SU-DHL-6 (cell line): ENCODE results near the gene TLCD5.

ENCODE experiments used
- H2AFZ ChIP-seq: fragments of 200-600 bp; sonication (generic); 2 replicates; pipeline ENCODE4 v1.6.1; 2014; ENCODE audit warnings: low read depth, mild to moderate bottlenecking, moderate library complexity, mixed read lengths, antibody characterized with exemption, low read length; ENCODE audit not compliant: severe bottlenecking
- H3F3A ChIP-seq: fragments of 200-600 bp; shearing (Covaris generic); 2 replicates; pipeline ENCODE4 v1.6.0; 2016; ENCODE audit warnings: antibody characterized with exemption, mild to moderate bottlenecking; ENCODE audit not compliant: insufficient read depth
- H3K27ac ChIP-seq: fragments of 200-600 bp; sonication (generic); 2 replicates; pipeline ENCODE4 v1.5.1; 2016; ENCODE audit warnings: low read depth, mild to moderate bottlenecking, low read length, moderate library complexity, mixed read lengths
- H3K27me3 ChIP-seq: fragments of 200-600 bp; sonication (generic), shearing (Covaris generic); 2 replicates; pipeline ENCODE4 v1.6.0; 2014; ENCODE audit warnings: mild to moderate bottlenecking, low read length
- H3K36me3 ChIP-seq: fragments of 200-600 bp; sonication (generic); 2 replicates; pipeline ENCODE4 v1.6.1; 2014; ENCODE audit warnings: mild to moderate bottlenecking, low read length, mixed read lengths
- H3K4me2 ChIP-seq: fragments of 300-600, 200-600 bp; shearing (Covaris generic), sonication (generic); 2 replicates; pipeline ENCODE4 v1.6.0; 2014; ENCODE audit warnings: low read length, low read depth, mild to moderate bottlenecking; ENCODE audit not compliant: poor library complexity, severe bottlenecking
- H3K4me3 ChIP-seq: fragments of 200-600 bp; sonication (generic); 2 replicates; pipeline ENCODE4 v1.5.1; 2014; ENCODE audit warnings: antibody characterized with exemption, low read length, mild to moderate bottlenecking, mixed read lengths; ENCODE audit not compliant: insufficient read depth, poor library complexity, severe bottlenecking
- H3K79me2 ChIP-seq: fragments of 200-600 bp; sonication (generic); 2 replicates; pipeline ENCODE4 v1.6.1; 2014; ENCODE audit warnings: mild to moderate bottlenecking, low read length, moderate library complexity; ENCODE audit not compliant: insufficient read depth
- H3K9ac ChIP-seq: fragments of 200-600 bp; sonication (generic); 2 replicates; pipeline ENCODE4 v1.7.0; 2014; ENCODE audit warnings: mild to moderate bottlenecking, low read length
- H3K9me2 ChIP-seq: fragments of 200-600 bp; sonication (generic); replicated peaks from 2 replicates; pipeline ENCODE4 v1.6.1; 2014; ENCODE audit warnings: low read length; ENCODE audit not compliant: insufficient read depth
- H3K9me3 ChIP-seq: fragments of 200-600 bp; sonication (generic); 2 replicates; pipeline ENCODE4 v1.6.1; 2014; ENCODE audit warnings: low read length, mixed read lengths; ENCODE audit not compliant: insufficient read depth
- H4K20me1 ChIP-seq: fragments of 200-600 bp; sonication (generic); 2 replicates; pipeline ENCODE4 v1.6.1; 2014; ENCODE audit warnings: low read depth, mild to moderate bottlenecking, antibody characterized with exemption, low read length, moderate library complexity, mixed read lengths
- CTCF ChIP-seq: fragments of 200-600 bp; sonication (generic); IDR thresholded peaks from one replicate; pipeline ENCODE4 v1.5.1; 2017; ENCODE audit warnings: antibody characterized with exemption, mild to moderate bottlenecking, low read length, moderate library complexity; ENCODE audit not compliant: insufficient read depth, poor library complexity, severe bottlenecking
- EZH2phosphoT487 ChIP-seq: fragments of 200-600 bp; sonication (generic), shearing (Covaris generic); conservative IDR thresholded peaks from 2 replicates; pipeline ENCODE4 v1.6.1; 2018; ENCODE audit warnings: mild to moderate bottlenecking, antibody characterized with exemption, low read length, moderate library complexity, mixed read lengths

Gene TLCD5

GRCh38 chr11:120330045-120330444 is 4.9 kb downstream of the TLCD5 start:
- no peak overlapping the region for H2AFZ ChIP-seq
- H3K4me2 ChIP-seq = no peak overlapping the region
- no peaks in the 10 kb centered on the region for H3K9me2 ChIP-seq
- no peak overlapping the region for H3K27ac ChIP-seq
- H3K79me2 ChIP-seq = no peaks in the 10 kb centered on the region
- no peaks in the 10 kb centered on the region for H3K9me3 ChIP-seq
- no peak overlapping the region for H3K4me3 ChIP-seq
- no peaks in the 10 kb centered on the region for H3K27me3 ChIP-seq
- no peaks in the 10 kb centered on the region for H3K36me3 ChIP-seq
- TF ChIP-seq CTCF (no peak), EZH2phosphoT487 (no peak)
- peaks cover 2% of the 10 kb centered on the region for H3F3A ChIP-seq
- H4K20me1 ChIP-seq = no peaks in the 10 kb centered on the region
- H3K9ac ChIP-seq = no peak overlapping the region

GRCh38 chr11:120331301-120331996 is 6.3 kb downstream of the TLCD5 start:
- Histone ChIP-seq H3K36me3 (no peaks in the 10 kb centered on the region), H3K27ac (no peak overlapping the region), H3K4me3 (no peak overlapping the region), H3K9me2 (no peaks in the 10 kb centered on the region), H3K79me2 (no peaks in the 10 kb centered on the region), H3K9me3 (no peaks in the 10 kb centered on the region), H3K4me2 (no peak overlapping the region), H3F3A (peaks cover 11% of the 10 kb centered on the region), H2AFZ (no peak overlapping the region), H4K20me1 (no peaks in the 10 kb centered on the region), H3K9ac (no peak overlapping the region), H3K27me3 (no peaks in the 10 kb centered on the region)
- TF ChIP-seq EZH2phosphoT487 (no peak), CTCF (no peak)

GRCh38 chr11:120332822-120333716 is 8.0 kb downstream of the TLCD5 start:
- no peak overlapping the region for H2AFZ ChIP-seq
- H3K27me3 ChIP-seq = no peaks in the 10 kb centered on the region
- no peak for TF ChIP-seq CTCF
- H3K27ac ChIP-seq = no peak overlapping the region
- H3K4me2 ChIP-seq = no peak overlapping the region
- peaks cover 11% of the 10 kb centered on the region for H3F3A ChIP-seq
- no peaks in the 10 kb centered on the region for H3K9me2 ChIP-seq
- H3K36me3 ChIP-seq = no peaks in the 10 kb centered on the region
- no peaks in the 10 kb centered on the region for H3K79me2 ChIP-seq
- no peak overlapping the region for H3K9ac ChIP-seq
- H3K9me3 ChIP-seq = no peaks in the 10 kb centered on the region
- H3K4me3 ChIP-seq = no peak overlapping the region
- H4K20me1 ChIP-seq = peaks cover 6% of the 10 kb centered on the region
